Liver (tissue), 9 donors: ENCODE measurements around the gene SRSF4. TPM values are rescaled to one million over a fixed set of nuclear protein-coding genes. Genes with fewer than 3 reads are reported as not detected.

Experiments used
- DNase-seq: peaks from one replicate; pipeline ENCODE4 v3.0.0-alpha.2; 2017; ENCODE audit warnings: low spot score
- H3K27ac ChIP-seq, 2 donors: one replicate each; pipeline ENCODE4 v1.7.0; 2013; ENCODE audit warnings: inconsistent platforms in 2 of 2, low read length in 2 of 2, control low read depth in 1 of 2, low read depth in 1 of 2, mild to moderate bottlenecking in 1 of 2
- H3K27me3 ChIP-seq, 4 donors: one replicate each; pipeline versions ENCODE4 v1.6.1 to v1.7.0; 2013; ENCODE audit warnings: low read length in 3 of 4, inconsistent platforms in 1 of 4, mild to moderate bottlenecking in 1 of 4, moderate library complexity in 1 of 4; ENCODE audit not compliant: control insufficient read depth in 4 of 4, insufficient read depth in 4 of 4
- H3K36me3 ChIP-seq, 4 donors: one replicate each; pipeline versions ENCODE4 v1.6.1 to v1.7.0; 2013; ENCODE audit warnings: low read length in 3 of 4, mild to moderate bottlenecking in 3 of 4, low read depth in 1 of 4, moderate library complexity in 1 of 4; ENCODE audit not compliant: control insufficient read depth in 4 of 4, insufficient read depth in 3 of 4
- H3K4me1 ChIP-seq, 4 donors: one replicate each; pipeline versions ENCODE4 v1.6.1 to v1.7.0; 2013; ENCODE audit warnings: low read length in 3 of 4, mild to moderate bottlenecking in 3 of 4, moderate library complexity in 1 of 4; ENCODE audit not compliant: control insufficient read depth in 4 of 4, insufficient read depth in 4 of 4
- H3K4me3 ChIP-seq, 3 donors: one replicate each; pipeline versions ENCODE4 v1.6.1 to v1.7.0; 2013; ENCODE audit warnings: low read length in 3 of 3, control low read depth in 1 of 3, low read depth in 1 of 3, mild to moderate bottlenecking in 1 of 3
- H3K9ac ChIP-seq, 2 donors: one replicate each; pipeline ENCODE4 v1.7.0; 2013; ENCODE audit warnings: low read length in 2 of 2, mild to moderate bottlenecking in 2 of 2, moderate library complexity in 2 of 2, control low read depth in 1 of 2, low read depth in 1 of 2
- H3K9me3 ChIP-seq, 4 donors: one replicate each; pipeline versions ENCODE4 v1.6.1 to v1.7.0; 2013; ENCODE audit warnings: low read length in 3 of 4; ENCODE audit not compliant: control insufficient read depth in 4 of 4
- ATF3 ChIP-seq: IDR thresholded peaks from 2 replicates; pipeline ENCODE4 v1.6.1; 2016; ENCODE audit warnings: antibody characterized with exemption
- CTCF ChIP-seq: fragments of 150-350 bp; IDR thresholded peaks from 2 replicates; pipeline ENCODE4 v1.5.1; 2017; ENCODE audit warnings: improper control_type of control experiment, low read depth, low read length; ENCODE audit not compliant: missing input control
- EGR1 ChIP-seq, 2 donors: IDR thresholded peaks; 2 replicates each; pipeline ENCODE4 v1.6.1; 2016 to 2018; ENCODE audit warnings: antibody characterized with exemption in 2 of 2, low read depth in 2 of 2
- FOXA1 ChIP-seq: IDR thresholded peaks from 2 replicates; pipeline ENCODE4 v1.6.1; 2016; ENCODE audit warnings: antibody characterized with exemption
- FOXA2 ChIP-seq: IDR thresholded peaks from 2 replicates; pipeline ENCODE4 v1.6.1; 2016; ENCODE audit warnings: antibody characterized with exemption
- GABPA ChIP-seq, 2 donors: IDR thresholded peaks in 1 of 2; conservative IDR thresholded peaks in 1 of 2; 2 replicates each; pipeline ENCODE4 v1.6.1; 2016; ENCODE audit warnings: antibody characterized with exemption in 2 of 2, mild to moderate bottlenecking in 1 of 2, moderate library complexity in 1 of 2
- HNF4A ChIP-seq, 2 donors: conservative IDR thresholded peaks; 2 replicates each; pipeline ENCODE4 v1.6.1; 2016; ENCODE audit warnings: antibody characterized with exemption in 2 of 2, mild to moderate bottlenecking in 2 of 2
- HNF4G ChIP-seq: IDR thresholded peaks from 2 replicates; pipeline ENCODE4 v1.6.1; 2016; ENCODE audit warnings: antibody characterized with exemption
- JUND ChIP-seq, 2 donors: IDR thresholded peaks; 2 replicates each; pipeline ENCODE4 v1.6.1; 2016; ENCODE audit warnings: antibody characterized with exemption in 2 of 2
- NR2F2 ChIP-seq: IDR thresholded peaks from 2 replicates; pipeline ENCODE4 v1.6.1; 2016; ENCODE audit warnings: antibody characterized with exemption
- RAD21 ChIP-seq, 2 donors: IDR thresholded peaks; 2 replicates each; pipeline ENCODE4 v1.6.1; 2016; ENCODE audit warnings: antibody characterized with exemption in 2 of 2, mild to moderate bottlenecking in 2 of 2
- REST ChIP-seq: IDR thresholded peaks from 2 replicates; pipeline ENCODE4 v1.6.1; 2016; ENCODE audit warnings: antibody characterized with exemption, mild to moderate bottlenecking
- RXRA ChIP-seq, 2 donors: IDR thresholded peaks; 2 replicates each; pipeline ENCODE4 v1.6.1; 2017 to 2018; ENCODE audit warnings: antibody characterized with exemption in 2 of 2, mild to moderate bottlenecking in 1 of 2
- SP1 ChIP-seq: IDR thresholded peaks from 2 replicates; pipeline ENCODE4 v1.6.1; 2018; ENCODE audit warnings: antibody characterized with exemption, mild to moderate bottlenecking
- TAF1 ChIP-seq: conservative IDR thresholded peaks from 2 replicates; pipeline ENCODE4 v1.6.1; 2016; ENCODE audit warnings: antibody characterized with exemption, mild to moderate bottlenecking
- YY1 ChIP-seq: IDR thresholded peaks from 2 replicates; pipeline ENCODE4 v1.6.1; 2016; ENCODE audit warnings: antibody characterized with exemption, mild to moderate bottlenecking
- WGBS: extraction: QIAGEN DNeasy Blood & Tissue Kit; methylation state at CpG from one replicate; pipeline ENCODE4 v1.1.7; 2013; 5-methylcytosine and 5-hydroxymethylcytosine counted together
- polyA plus RNA-seq, 2 donors: library from polyadenylated mRNA; stranded (reverse) in 1 of 2; unstranded in 1 of 2; fragments of 200-250 nt in 1 of 2; fragments of >200 nt in 1 of 2; fragmentation: Nextera tagmentation in 1 of 2; extraction: Ambion mirVana in 1 of 2; gene quantifications; one replicate each; pipeline versions ENCODE4 v1.2.1 to v1.2.3, GENCODE V29; 2013 to 2015
- total RNA-seq, 2 donors: library from RNA; depleted of rRNA; stranded (reverse); fragments of >200 nt; gene quantifications; one replicate each; pipeline ENCODE4 v1.2.3, GENCODE V29; 2014
- TF ChIP-seq, protein P1 (sequence below): IDR thresholded peaks from 2 replicates; pipeline ENCODE4 v1.6.1; 2016; ENCODE audit warnings: antibody characterized with exemption
- TF ChIP-seq, protein P2 (sequence below): IDR thresholded peaks from 2 replicates; pipeline ENCODE4 v1.6.1; 2016; ENCODE audit warnings: antibody characterized with exemption
- donor health status: healthy.
- donor health status: healthy.
- donor health status: healthy.
- donor health status: healthy.
- donor health status: healthy.

SRSF4 gene
- total and polyA plus RNA-seq, 4 donors = 24.0 to 45.8 (median 30.2) TPM

GRCh38 chr1:29227511-29227910 lies 45.8 kb upstream of the SRSF4 start:
- Histone ChIP-seq H3K27ac (no peak overlapping the region), H3K27me3 (no peaks in the 10 kb centered on the region), H3K9me3 (no peaks in the 10 kb centered on the region), H3K4me1 (peaks cover 0 to 17% (median 13%) of the 10 kb centered on the region in 4 donors), H3K36me3 (peaks cover 0 to 6% (median 0%) of the 10 kb centered on the region in 4 donors), H3K4me3 (no peak overlapping the region), H3K9ac (no peak overlapping the region)
- 93% methylated on average over 5 of the region's 5 CpGs for WGBS
- no peak for TF ChIP-seq SP1
- no peak for TF ChIP-seq HNF4G
- TF ChIP-seq FOXA1 = no peak
- TF ChIP-seq CTCF = no peak
- no peak for TF ChIP-seq RXRA (IDR thresholded peaks at IDR 0.05)
- no peak for TF ChIP-seq EGR1 (IDR thresholded peaks at IDR 0.05; ENCODE audit: low read depth in 2 of 2)
- no peak for TF ChIP-seq RAD21 (IDR thresholded peaks at IDR 0.05)
- no peak for TF ChIP-seq YY1
- TF ChIP-seq FOXA2 = no peak
- TF ChIP-seq ATF3 = no peak
- no peak for TF ChIP-seq GABPA (IDR thresholded peaks at IDR 0.05 in 1 of 2, conservative IDR thresholded peaks at IDR 0.05 in 1 of 2)
- TF ChIP-seq, protein P1, sequence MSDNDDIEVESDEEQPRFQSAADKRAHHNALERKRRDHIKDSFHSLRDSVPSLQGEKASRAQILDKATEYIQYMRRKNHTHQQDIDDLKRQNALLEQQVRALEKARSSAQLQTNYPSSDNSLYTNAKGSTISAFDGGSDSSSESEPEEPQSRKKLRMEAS = no peak
- no peak for TF ChIP-seq NR2F2
- no peak for TF ChIP-seq TAF1
- no peak for TF ChIP-seq REST
- no peak for TF ChIP-seq JUND (IDR thresholded peaks at IDR 0.05)
- TF ChIP-seq, protein P2, sequence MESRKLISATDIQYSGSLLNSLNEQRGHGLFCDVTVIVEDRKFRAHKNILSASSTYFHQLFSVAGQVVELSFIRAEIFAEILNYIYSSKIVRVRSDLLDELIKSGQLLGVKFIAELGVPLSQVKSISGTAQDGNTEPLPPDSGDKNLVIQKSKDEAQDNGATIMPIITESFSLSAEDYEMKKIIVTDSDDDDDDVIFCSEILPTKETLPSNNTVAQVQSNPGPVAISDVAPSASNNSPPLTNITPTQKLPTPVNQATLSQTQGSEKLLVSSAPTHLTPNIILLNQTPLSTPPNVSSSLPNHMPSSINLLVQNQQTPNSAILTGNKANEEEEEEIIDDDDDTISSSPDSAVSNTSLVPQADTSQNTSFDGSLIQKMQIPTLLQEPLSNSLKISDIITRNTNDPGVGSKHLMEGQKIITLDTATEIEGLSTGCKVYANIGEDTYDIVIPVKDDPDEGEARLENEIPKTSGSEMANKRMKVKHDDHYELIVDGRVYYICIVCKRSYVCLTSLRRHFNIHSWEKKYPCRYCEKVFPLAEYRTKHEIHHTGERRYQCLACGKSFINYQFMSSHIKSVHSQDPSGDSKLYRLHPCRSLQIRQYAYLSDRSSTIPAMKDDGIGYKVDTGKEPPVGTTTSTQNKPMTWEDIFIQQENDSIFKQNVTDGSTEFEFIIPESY = no peak
- DNase-seq = no peak

DNA sequence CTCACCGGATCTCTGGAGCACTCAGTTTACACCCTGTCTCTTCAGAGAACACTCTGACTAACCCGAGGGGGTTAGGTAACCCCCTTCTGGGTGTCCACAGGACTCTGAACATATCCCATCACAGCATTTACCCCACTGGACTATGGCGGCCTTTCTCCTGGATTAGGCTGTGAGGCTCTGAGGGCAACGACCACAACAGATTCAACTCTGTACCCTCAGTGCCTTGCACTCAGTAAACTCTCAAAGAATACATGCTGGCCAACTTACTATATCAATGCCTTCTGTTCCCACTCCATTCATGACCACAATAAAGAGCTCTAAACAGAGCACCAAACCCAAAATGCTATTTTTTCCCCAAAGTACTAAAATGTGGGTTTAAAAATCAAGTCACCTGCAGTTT lies 43.7 kb upstream of the SRSF4 start:
- H3K27ac ChIP-seq = no peak overlapping the region
- peaks cover 0 to 10% (median 8%) of the 10 kb centered on the region in 4 donors for H3K4me1 ChIP-seq
- WGBS = 76% methylated on average over 4 of the region's 4 CpGs
- no peak for DNase-seq
- no peaks in the 10 kb centered on the region for H3K9me3 ChIP-seq
- no peaks in the 10 kb centered on the region for H3K27me3 ChIP-seq
- H3K36me3 ChIP-seq = peaks cover 0 to 7% (median 0%) of the 10 kb centered on the region in 4 donors
- no peak overlapping the region for H3K4me3 ChIP-seq
- H3K9ac ChIP-seq = no peak overlapping the region
- no peak for TF ChIP-seq EGR1 (IDR thresholded peaks at IDR 0.05; ENCODE audit: low read depth in 2 of 2)
- TF ChIP-seq RAD21 (IDR thresholded peaks at IDR 0.05) = no peak
- TF ChIP-seq HNF4G = no peak
- TF ChIP-seq CTCF = no peak
- TF ChIP-seq ATF3 = no peak
- TF ChIP-seq YY1 = no peak
- TF ChIP-seq FOXA2 = no peak
- no peak for TF ChIP-seq HNF4A (conservative IDR thresholded peaks at IDR 0.05)
- TF ChIP-seq, protein P1 = no peak
- no peak for TF ChIP-seq JUND (IDR thresholded peaks at IDR 0.05)
- TF ChIP-seq, protein P2 = no peak
